HG03097 (cell line): Measurements from ENCODE around the gene CEMIP.

Experiments used
- ATAC-seq: cut with Tn5 transposase; IDR thresholded peaks from one replicate; pipeline ENCODE4 v1.9.1; 2021; ENCODE audit not compliant: unreplicated experiment, low FRiP score

Gene CEMIP

GRCh38 chr15:80844011-80844732 is 65.0 kb downstream of the CEMIP start:
- no peak for ATAC-seq

GRCh38 chr15:80846031-80846815 is 67.1 kb downstream of the CEMIP start:
- no peak for ATAC-seq

- no peak for ATAC-seq
Observed at GRCh38 chr15:80849308-80849707, 70.1 kb downstream of the CEMIP start.

GRCh38 chr15:80850941-80851451 is 71.8 kb downstream of the CEMIP start:
- no peak for ATAC-seq

- ATAC-seq: no peak
Observed at GRCh38 chr15:80852676-80853075, 73.5 kb downstream of the CEMIP start.

GRCh38 chr15:80854104-80854503 is 74.9 kb downstream of the CEMIP start:
- no peak for ATAC-seq

- no peak for ATAC-seq
Observed at GRCh38 chr15:80855206-80855605, 76.0 kb downstream of the CEMIP start.

- no peak for ATAC-seq
Observed at GRCh38 chr15:80856400-80856799, 77.2 kb downstream of the CEMIP start.

- ATAC-seq: no peak
Observed at GRCh38 chr15:80856809-80857377, 77.7 kb downstream of the CEMIP start.

- no peak for ATAC-seq
Observed at GRCh38 chr15:80861731-80862170, 82.6 kb downstream of the CEMIP start.

GRCh38 chr15:80864666-80865065 is 85.5 kb downstream of the CEMIP start:
- ATAC-seq: no peak

- no peak for ATAC-seq
Observed at GRCh38 chr15:80866936-80867335, 87.8 kb downstream of the CEMIP start.

- no peak for ATAC-seq
Observed at GRCh38 chr15:80870366-80870765, 91.2 kb downstream of the CEMIP start.

GRCh38 chr15:80870893-80871292 is 91.7 kb downstream of the CEMIP start:
- no peak for ATAC-seq

- no peak for ATAC-seq
Observed at GRCh38 chr15:80871858-80872257, 92.7 kb downstream of the CEMIP start.

GRCh38 chr15:80873366-80873952 is 94.3 kb downstream of the CEMIP start:
- no peak for ATAC-seq

- no peak for ATAC-seq
Observed at GRCh38 chr15:80875568-80876347, 96.6 kb downstream of the CEMIP start.

- ATAC-seq: no peak
Observed at GRCh38 chr15:80876348-80876674, 97.1 kb downstream of the CEMIP start.

GRCh38 chr15:80878242-80878866 is 99.2 kb downstream of the CEMIP start:
- no peak for ATAC-seq

GRCh38 chr15:80878867-80879250 is 99.7 kb downstream of the CEMIP start:
- no peak for ATAC-seq
